GM19099 (cell line): ENCODE data around the gene CLSTN1.

Experiments used
- POLR2A ChIP-seq: IDR thresholded peaks from 3 replicates; pipeline ENCODE4 v1.6.1; 2011; ENCODE audit warnings: low read depth; ENCODE audit not compliant: insufficient read length; ENCODE audit errors: extremely low read depth

The CLSTN1 gene

DNA sequence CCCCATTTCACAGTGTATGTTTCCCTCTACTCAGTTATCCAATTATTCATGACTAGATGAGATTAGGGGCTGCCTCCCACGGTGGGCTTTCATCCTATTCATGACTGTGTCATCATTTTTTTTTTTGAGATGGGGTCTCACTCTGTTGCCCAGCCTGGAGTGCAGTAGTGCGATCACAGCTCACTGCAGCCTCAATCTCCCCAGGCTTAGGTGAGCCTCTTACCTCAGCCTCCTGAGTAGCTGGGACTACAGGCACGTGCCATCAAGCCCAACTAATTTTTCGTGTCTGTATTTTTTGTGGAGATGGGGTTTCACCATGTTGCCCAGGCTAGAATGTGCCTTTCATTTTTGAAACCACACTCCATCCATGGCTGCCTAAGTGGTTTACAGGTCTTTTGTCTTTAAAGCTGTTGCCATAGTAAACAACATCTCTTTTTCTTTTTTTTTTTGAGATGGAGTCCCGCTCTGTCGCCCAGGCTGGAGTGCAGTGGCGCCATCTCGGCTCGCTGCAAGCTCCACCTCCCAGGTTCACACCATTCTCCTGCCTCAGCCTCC is 112.2 kb downstream of the CLSTN1 start:
- TF ChIP-seq POLR2A, result no peak

DNA sequence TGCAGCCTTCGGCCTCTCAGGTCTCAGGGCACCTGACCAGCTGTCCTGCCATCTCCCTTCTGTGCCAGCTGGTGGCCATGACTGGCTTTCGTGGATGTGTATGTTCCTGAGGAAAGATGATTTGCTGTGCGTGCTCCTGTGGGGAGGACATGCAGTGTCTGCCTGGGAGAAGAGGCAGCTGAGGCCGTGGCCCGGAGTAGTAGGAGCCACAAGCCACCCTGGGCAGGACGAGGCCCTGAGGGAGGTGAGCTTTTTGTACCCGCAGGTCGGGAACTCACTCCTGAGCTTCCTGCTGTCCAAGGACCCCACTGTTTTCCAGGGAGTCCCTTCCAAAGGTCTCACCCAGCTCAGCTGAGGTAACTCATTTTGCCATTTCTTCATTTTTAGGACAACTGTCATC is 113.7 kb downstream of the CLSTN1 start:
- no peak for TF ChIP-seq POLR2A

DNA sequence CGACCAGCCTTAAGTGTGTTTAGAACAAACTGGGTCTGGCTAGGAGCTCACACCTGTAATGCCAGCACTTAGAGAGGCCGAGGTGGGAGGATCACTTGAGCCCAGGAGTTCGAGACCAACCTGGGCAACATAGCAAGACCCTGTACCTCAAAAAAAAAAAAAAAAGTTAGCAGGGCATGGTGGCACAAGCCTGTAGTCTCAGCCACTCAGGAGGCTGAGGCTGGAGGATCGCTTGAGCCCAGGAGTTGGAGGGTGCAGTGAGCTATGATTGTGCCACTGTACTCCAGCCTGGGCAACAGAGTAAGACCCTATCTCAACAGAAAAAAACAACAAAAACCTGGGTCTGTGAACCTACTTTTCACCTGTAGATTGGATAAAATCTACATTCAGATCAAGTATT is 117.6 kb downstream of the CLSTN1 start:
- no peak for TF ChIP-seq POLR2A

DNA sequence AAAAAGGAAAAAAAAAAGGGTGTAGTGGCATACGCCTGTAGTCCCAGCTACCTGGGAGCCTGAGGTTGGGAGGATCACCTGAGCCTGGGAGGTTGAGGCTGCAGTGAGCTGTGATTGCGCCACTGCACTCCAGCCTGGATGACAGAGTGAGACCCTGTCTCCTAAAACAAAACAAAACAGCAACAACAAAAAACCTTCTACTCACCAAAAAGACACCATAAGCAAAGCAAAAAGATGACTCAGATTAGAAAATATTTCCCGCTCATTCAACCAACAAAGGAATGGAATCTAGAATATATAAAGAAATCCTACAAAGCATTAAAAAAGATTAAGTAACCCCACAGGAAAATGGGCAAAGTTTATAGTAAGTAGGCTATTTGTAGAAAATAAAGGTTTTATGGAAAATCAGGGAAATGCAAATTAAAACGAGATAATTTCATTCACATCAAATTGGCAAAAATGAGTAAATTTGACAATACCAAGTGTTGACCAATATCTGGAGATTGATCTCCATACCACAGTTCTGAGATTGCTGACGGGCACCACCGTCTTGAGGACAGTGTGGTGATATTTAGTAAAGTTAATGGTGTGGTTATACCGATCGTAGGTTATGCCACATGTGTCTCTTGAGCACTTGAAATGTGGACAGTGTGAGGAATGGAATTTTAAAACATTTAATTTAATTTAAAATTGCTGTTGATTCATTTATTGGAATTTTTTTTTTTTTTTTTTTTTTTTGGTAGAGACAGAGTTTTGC is 118.2 kb downstream of the CLSTN1 start:
- TF ChIP-seq POLR2A, result no peak

DNA sequence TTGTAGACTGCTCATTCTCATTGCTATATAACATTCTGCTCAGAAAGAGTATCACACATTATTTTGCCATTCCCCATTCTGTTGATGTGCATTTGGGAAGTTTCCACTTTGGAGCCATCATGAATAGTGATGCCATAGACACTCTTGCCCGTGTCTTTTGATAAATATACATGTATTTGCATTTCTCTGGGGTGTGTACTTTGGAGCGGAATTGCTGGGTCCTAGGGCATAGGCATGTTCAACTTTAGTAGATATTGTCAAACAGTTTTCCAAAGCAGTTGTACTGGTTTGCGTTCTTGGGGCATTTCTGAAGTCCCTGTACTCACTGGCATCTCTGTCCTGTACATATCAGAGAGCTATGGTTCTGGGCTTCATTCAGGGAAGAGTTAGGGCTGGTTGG is 120.1 kb downstream of the CLSTN1 start:
- TF ChIP-seq POLR2A, result no peak

DNA sequence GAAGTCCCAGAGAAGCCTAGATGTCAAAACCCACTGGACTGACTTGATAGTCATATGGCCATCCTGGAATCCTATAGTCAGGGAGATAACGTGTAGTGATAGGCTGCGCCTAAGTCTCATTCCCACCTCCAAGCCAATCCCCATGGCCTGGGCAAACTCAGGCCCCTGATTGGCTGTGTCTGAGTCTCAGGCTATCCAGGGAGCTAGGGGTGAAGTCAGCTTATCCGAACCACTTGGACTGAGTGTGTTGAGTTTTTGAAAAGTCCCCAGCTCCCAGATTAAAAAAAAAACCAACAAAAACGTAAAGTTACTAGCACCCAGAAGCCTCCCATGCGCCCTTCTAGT is 120.6 kb downstream of the CLSTN1 start:
- no peak for TF ChIP-seq POLR2A

DNA sequence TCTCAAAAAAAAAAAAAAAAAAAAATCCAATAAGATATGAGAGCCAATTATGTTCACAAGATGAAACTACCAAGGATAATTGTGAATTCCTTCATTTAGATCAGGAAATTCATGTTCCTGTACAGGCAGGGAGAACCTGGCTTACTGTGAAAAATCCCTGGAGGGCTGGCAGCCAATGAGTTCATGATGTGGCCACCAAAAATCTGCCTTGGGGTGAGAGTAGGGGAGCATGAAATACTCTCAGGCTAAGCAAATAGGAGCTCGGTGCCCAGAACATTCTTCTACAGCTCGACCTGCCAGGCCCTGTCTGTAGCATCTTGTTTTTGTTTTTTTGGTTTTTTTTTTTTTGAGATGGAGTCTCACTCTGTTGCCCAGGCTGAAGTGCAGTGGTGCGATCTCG is 122.1 kb downstream of the CLSTN1 start:
- TF ChIP-seq POLR2A, result no peak

DNA sequence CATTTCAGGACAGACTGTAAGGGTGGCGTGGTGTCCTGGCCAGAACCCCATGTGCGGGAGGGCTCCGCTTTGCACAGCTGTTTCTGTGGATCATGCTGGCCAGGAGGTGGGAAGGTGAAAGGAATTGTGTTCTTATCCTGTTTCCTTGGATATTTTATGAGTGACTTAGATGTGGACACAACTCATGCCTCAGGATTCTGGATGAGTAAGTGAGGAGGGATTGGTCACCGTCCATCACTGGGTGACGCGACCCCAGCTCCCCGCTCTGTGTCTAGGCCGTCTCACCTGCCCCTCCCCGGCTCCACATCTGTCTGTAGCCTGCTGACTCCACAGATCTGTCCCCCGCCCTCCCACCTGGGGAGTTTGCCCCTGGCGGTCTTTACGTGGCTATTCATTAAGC is 123.4 kb downstream of the CLSTN1 start:
- TF ChIP-seq POLR2A, result no peak

DNA sequence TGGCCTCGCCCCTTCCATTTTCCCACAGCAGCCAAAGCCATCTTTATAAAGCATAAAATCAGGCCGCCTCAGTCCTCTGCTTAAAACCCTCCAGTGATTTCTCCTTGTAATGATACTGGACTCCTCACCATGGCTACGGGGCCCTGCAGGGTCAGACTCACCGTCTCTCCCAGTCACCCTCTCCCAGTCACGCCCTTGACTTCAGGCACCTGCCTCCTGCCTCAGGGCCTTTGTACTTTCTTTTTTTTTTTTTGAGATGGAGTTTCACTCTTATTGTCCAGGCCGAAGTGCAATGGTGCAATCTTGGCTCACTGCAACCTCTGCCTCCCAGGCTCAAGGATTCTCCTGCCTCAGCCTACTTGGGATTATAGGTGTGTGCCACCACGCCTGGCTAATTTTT is 124.4 kb downstream of the CLSTN1 start:
- TF ChIP-seq POLR2A, result no peak

DNA sequence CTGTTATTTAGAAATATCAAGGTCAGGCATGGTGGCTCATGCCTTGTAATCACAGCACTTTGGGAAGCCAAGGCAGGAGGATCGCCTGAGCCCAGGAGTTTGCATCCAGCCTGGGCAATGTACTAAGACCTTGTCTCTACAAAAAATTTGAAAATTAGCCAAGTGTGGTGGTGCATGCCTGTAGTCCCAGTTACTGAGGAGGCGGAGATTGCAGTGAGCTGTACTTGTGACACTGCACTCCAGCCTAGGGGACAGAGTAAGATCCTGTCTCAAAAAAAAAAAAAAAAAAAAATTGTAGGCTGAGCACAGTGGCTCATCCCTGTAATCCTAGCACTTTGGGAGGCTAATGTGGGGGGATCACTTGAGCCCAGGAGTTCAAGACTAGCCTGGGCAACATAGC is 127.0 kb downstream of the CLSTN1 start:
- no peak for TF ChIP-seq POLR2A

DNA sequence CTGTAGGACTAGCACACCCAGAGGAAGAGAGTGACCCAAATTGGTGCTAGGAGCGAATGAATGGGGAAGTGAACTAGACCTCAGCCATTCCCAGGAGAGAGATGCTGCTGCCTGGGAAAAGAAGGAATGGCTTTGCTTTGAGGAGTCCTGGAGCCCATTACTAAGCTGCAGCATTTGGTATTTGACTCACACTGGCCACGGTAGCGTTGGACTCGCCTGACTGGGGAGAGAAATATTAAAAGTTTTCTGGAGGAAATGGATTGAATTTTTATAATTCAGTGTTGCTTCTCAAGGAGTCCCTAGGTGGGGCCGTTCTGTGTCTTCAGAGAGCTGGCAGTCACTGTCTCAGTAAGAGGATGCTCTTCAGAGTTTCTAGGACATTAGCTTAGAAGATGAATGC is 132.1 kb downstream of the CLSTN1 start:
- no peak for TF ChIP-seq POLR2A

DNA sequence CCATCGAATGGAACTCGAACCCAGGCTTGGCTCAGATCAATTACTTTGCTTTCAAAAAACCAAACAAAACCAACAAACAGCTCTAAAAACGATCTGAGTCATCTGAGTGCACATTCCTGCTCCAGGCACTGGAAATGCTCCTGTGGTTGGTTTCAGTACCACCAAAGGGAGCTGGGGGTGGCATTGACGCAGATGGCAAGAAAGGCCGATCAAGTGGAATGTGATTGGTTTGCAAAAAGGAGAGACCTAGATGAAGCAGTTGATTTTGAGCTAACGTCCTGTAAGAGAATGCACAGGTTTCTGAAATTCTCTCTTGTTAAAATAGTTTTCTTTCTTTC is 132.7 kb downstream of the CLSTN1 start:
- TF ChIP-seq POLR2A, result no peak

DNA sequence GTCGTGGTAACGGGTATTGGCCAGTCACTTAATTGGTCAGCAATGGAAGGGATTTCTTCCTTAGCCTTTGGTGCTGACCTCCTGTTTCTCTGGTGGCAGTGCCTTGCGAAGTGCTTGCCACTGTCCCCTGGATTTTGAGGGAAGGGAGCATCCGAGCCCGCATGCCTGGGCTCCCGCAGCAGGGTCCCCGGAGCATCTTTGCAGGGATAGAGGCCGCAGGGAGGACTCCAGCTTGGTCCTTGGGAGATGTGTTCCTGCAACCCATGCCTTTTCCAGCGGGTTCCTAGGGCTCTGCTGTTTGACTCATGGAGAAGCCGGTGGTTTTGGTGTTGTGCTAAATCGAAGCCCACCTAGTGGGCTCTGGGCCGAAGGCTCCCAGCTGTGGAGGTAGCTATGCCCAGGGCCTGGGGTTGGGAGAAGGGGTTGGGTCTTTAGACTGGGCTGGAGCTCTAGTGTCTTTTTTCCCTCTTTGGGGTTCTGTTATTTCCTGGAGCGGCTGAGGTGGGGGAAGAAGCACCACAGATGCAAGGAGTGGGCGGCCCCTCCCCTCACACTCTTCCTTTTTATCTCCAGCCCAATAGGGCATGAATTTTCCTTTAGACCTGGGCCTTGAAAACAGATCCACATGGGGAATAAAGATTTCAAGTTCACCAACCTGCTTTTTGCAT is 133.2 kb downstream of the CLSTN1 start:
- TF ChIP-seq POLR2A, result no peak

DNA sequence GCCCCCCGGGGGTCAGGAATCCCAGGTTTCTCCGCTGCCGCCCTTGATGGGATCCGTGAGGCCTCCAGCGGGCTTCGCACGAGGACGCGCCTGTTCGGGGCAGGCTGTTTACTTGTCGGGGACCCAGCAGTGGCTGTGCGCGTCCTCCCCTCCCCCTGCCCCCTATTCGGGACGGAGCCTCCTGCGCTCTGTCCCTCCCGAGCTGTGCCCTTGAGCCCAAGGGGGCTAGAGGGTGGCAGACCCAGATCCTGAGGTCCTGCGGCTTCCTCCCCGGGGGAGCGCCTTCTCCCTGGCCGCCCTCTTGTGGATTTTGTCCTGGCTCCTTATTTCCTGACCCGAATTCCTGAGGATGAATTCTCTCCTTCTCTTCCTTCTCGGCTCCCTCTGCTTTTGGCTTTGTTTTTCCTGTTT is 133.8 kb downstream of the CLSTN1 start:
- no peak for TF ChIP-seq POLR2A

DNA sequence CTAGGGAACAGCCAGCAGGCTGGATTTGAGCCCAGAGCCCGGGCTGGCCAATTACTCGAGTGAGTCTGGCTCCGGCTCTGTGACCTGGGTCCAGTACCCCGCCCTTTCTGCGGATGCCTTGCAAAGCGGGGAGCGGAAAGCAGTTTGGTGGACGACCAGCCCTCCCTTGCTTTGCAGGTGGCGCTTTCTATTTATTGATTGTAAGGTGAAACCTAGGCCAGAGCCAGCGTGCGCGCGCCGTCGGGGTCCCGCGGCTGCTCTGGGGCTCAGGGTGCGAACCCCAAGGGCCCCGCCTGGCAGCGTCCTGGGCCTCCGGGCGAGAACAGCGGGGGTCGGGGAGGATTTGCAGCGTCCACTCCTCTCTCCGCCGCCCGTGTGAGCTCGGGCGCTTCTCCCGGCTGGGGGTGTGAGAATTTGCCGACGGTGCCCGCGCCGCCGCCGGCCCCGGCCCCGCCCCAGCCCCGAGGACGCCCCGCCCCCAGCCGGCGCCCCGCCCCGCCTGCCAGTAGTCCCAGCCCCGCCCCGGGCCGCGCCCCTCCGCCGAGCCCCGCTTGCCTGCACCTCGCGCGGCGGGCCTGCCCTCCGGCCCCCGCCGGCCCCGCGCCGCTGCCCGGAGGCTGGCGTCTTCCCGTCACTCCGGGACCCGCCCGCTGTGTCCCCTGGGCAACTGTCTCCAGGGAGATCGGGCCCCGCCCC is 134.6 kb downstream of the CLSTN1 start:
- peak; percentile 46 for TF ChIP-seq POLR2A

DNA sequence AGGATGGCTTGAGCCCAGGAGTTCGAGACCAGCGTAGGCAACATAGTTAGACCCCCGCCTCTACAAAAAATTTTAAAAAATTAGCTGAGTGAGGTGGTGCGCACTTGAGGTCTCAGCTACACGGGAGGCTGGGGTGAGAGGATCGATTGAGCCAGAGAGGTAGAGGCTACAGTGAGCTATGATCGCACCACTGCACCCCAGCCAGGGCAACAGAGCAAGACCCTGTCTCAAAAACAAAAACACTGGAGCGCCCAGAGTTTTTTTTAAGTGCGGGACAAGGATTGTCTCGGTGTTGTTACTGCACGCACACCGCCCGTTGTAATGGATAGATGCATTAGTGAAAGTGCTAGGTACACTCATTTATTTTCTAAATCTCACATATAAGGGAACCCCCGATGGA is 135.2 kb downstream of the CLSTN1 start:
- no peak for TF ChIP-seq POLR2A
